Uterus (tissue), 2 donors: ENCODE results near the gene NDNF.

ENCODE experiments used
- CTCF ChIP-seq, 4 experiments: fragments of 200-600 bp in 2 of 4; fragments of 450-650 bp in 2 of 4; sonication (generic) in 2 of 4; IDR thresholded peaks; one replicate each; pipeline ENCODE4 v1.5.1; 2016 to 2019; ENCODE audit warnings: antibody characterized with exemption in 4 of 4, mild to moderate bottlenecking in 2 of 4, moderate library complexity in 1 of 4
- POLR2A ChIP-seq, 2 donors: fragments of 450-650 bp; IDR thresholded peaks; one replicate each; pipeline ENCODE4 v1.6.1; 2016; ENCODE audit warnings: antibody characterized with exemption in 2 of 2, mild to moderate bottlenecking in 1 of 2, moderate library complexity in 1 of 2

GRCh38 chr4:120990246-120990645 is 82.1 kb downstream of the NDNF start:
- TF ChIP-seq CTCF (IDR thresholded peaks at IDR 0.05) (no peak), POLR2A (IDR thresholded peaks at IDR 0.05) (no peak)
